Measurements from ENCODE around the gene PIK3R5.

The PIK3R5 gene

DNA sequence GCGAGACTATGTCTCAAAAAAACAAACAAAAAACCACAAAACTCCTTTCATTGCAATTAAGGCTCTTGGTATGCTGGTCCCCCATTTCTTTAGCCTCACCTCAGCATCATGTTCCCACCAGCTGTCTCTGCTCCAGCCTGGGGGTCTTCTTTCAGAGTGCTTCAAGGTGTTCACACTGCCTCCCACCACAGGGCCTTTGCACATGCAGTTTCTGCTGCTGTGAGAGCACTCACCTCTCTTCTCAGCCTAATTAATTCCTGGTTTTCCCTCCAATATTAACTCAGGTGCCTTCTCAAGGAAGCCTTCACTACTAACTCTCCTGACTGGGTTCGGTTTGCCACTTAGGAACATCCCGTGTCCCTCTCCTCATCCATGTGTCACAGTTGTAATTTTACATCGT is 82.2 kb downstream of the PIK3R5 start:
- H3K4me1 ChIP-seq (ENCODE audit: control insufficient read depth, insufficient read depth, low read length), result peaks cover 2% of the 10 kb centered on the region; the same call in 1 of the 2 replicates
- no CpG with 5 or more reads among the region's 4 CpGs for WGBS (ENCODE audit: insufficient coverage, insufficient read length)
- H3K27ac ChIP-seq (ENCODE audit: low read length), result no peak overlapping the region
- H3K4me3 ChIP-seq (ENCODE audit: low read length), result no peak overlapping the region
- no peaks in the 10 kb centered on the region for H3K36me3 ChIP-seq (ENCODE audit: control insufficient read depth, insufficient read depth, low read length)
- no peak for DNase-seq (ENCODE audit: low read depth, low spot score)
- no peaks in the 10 kb centered on the region for H3K9me3 ChIP-seq (ENCODE audit: control insufficient read depth, insufficient read depth, low read length)
- no peaks in the 10 kb centered on the region for H3K27me3 ChIP-seq (ENCODE audit: control insufficient read depth, insufficient read depth, low read length)

DNA sequence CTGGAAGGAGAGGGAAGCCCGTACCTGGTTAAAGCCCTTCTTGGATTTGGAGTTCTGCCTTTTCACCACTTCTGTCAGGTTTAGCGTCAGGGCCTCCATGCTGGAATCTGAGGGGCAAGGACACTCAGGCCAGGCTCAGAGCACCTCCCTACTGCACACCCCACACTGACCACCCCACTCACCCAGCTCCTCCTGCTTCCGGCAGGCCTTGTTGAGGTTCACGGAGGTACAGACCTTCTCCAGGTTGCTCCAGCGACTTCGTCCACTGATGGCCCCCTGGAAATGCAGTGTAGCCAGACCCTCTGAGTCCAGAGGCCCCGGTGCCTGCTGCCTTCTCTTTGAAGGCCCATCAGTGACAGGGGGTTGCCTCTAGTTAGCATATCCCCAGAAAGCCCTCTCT is 83.9 kb downstream of the PIK3R5 start:
- Histone ChIP-seq H3K27ac (ENCODE audit: low read length) (no peak overlapping the region), H3K36me3 (ENCODE audit: control insufficient read depth, insufficient read depth, low read length) (no peaks in the 10 kb centered on the region), H3K9me3 (ENCODE audit: control insufficient read depth, insufficient read depth, low read length) (no peaks in the 10 kb centered on the region), H3K4me3 (ENCODE audit: low read length) (no peak overlapping the region), H3K4me1 (ENCODE audit: control insufficient read depth, insufficient read depth, low read length) (no peaks in the 10 kb centered on the region), H3K27me3 (ENCODE audit: control insufficient read depth, insufficient read depth, low read length) (no peaks in the 10 kb centered on the region)
- no CpG with 5 or more reads among the region's 7 CpGs for WGBS (ENCODE audit: insufficient coverage, insufficient read length)
- no peak for DNase-seq (ENCODE audit: low read depth, low spot score)

DNA sequence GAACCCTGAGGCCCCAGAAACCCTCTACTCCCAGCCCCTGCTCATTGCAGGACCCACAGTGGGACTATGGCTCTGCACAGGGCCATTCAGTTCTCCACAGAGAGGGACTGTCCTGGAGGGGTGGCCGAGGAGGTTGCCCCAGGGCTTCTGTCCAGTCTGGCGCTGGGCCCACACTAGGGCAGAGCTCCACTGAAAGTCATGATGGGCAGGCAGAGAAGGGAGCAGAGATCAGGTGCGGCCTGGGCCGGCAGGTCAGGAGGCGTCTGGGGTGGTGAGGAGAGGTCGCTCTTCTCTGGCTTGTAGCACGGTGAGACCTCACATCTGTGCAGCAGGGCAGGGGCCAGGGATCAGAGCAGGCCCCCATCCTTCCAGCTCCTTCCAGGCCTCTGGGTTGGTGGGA is 85.0 kb downstream of the PIK3R5 start:
- H3K36me3 ChIP-seq (ENCODE audit: control insufficient read depth, insufficient read depth, low read length), result no peaks in the 10 kb centered on the region
- no peaks in the 10 kb centered on the region for H3K9me3 ChIP-seq (ENCODE audit: control insufficient read depth, insufficient read depth, low read length)
- DNase-seq (ENCODE audit: low read depth, low spot score), result no peak
- no peaks in the 10 kb centered on the region for H3K27me3 ChIP-seq (ENCODE audit: control insufficient read depth, insufficient read depth, low read length)
- no peaks in the 10 kb centered on the region for H3K4me1 ChIP-seq (ENCODE audit: control insufficient read depth, insufficient read depth, low read length)
- H3K4me3 ChIP-seq (ENCODE audit: low read length), result no peak overlapping the region
- no peak overlapping the region for H3K27ac ChIP-seq (ENCODE audit: low read length)
- WGBS (ENCODE audit: insufficient coverage, insufficient read length), result no CpG with 5 or more reads among the region's 7 CpGs

DNA sequence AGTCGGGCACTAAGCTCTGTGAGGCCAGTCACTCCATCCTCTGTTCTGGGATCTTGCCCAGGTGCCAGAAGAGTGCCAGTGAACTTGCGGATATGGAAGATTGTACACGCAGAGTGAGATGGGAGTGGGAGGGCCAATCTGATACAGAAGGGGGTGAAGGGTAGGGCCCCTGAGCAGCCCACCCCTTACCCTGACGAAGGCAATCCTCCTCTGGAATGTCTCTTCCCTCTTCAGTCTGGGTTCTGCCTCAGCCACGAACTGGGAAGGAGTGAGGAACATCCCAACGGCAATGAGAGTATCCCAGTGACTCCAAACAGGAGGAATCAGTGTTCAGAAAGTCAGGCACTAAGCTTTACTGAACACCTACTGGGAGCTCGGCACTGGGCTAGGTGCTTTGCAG is 86.1 kb downstream of the PIK3R5 start:
- Histone ChIP-seq H3K27me3 (ENCODE audit: control insufficient read depth, insufficient read depth, low read length) (no peaks in the 10 kb centered on the region), H3K4me1 (ENCODE audit: control insufficient read depth, insufficient read depth, low read length) (no peaks in the 10 kb centered on the region), H3K36me3 (ENCODE audit: control insufficient read depth, insufficient read depth, low read length) (no peaks in the 10 kb centered on the region), H3K9me3 (ENCODE audit: control insufficient read depth, insufficient read depth, low read length) (no peaks in the 10 kb centered on the region), H3K4me3 (ENCODE audit: low read length) (no peak overlapping the region; the same call in 1 of the 2 replicates), H3K27ac (ENCODE audit: low read length) (no peak overlapping the region)
- no peak for DNase-seq (ENCODE audit: low read depth, low spot score)
- WGBS (ENCODE audit: insufficient coverage, insufficient read length), result no CpG with 5 or more reads among the region's 7 CpGs

DNA sequence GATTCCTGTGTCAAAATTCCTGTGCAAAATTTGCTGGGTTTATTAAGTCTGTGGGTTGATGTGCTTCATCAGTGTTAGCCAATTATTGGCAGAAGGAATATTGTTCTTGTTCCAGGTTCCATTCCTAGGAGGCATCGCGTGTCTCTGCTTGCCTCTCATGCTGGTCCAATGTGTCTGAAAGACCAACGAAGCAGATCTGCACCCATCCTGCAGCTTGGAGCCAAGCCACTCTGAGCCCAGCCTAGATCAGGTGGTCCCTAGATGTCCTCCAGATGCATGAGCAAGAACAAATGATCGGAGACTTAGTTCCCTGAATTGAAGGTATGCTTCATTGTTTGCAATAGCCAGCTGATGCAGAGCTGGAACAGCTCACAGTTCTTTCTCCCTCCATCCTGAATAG is 87.5 kb downstream of the PIK3R5 start:
- H3K27me3 ChIP-seq (ENCODE audit: control insufficient read depth, insufficient read depth, low read length), result no peaks in the 10 kb centered on the region
- H3K27ac ChIP-seq (ENCODE audit: low read length), result no peak overlapping the region
- no peak overlapping the region for H3K4me3 ChIP-seq (ENCODE audit: low read length)
- DNase-seq (ENCODE audit: low read depth, low spot score), result no peak
- H3K36me3 ChIP-seq (ENCODE audit: control insufficient read depth, insufficient read depth, low read length), result no peaks in the 10 kb centered on the region
- H3K9me3 ChIP-seq (ENCODE audit: control insufficient read depth, insufficient read depth, low read length), result no peaks in the 10 kb centered on the region
- H3K4me1 ChIP-seq (ENCODE audit: control insufficient read depth, insufficient read depth, low read length), result no peaks in the 10 kb centered on the region; the same call in 1 of the 2 replicates
- no CpG with 5 or more reads among the region's 4 CpGs for WGBS (ENCODE audit: insufficient coverage, insufficient read length)

DNA sequence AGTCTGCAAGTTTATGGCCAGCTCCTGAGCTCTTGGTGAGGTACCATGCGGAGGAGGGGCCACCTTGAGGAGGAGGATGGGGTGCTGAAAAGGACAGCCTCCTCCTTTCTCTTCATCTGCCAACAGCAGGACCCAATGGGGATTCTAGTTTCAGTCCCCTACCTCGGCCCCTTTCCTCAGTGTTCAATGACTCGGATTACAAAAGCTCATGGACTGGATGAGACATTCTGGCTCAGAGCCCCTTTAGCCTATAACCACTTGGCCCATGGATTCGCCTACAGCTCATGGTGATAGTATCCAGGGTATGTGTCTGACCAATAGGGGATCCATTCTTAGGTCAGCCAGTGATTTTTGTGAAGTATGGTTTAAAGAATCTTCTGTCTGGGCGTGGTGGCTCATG is 89.5 kb downstream of the PIK3R5 start:
- WGBS (ENCODE audit: insufficient coverage, insufficient read length), result no CpG with 5 or more reads among the region's 5 CpGs
- Histone ChIP-seq H3K9me3 (ENCODE audit: control insufficient read depth, insufficient read depth, low read length) (no peaks in the 10 kb centered on the region), H3K36me3 (ENCODE audit: control insufficient read depth, insufficient read depth, low read length) (no peaks in the 10 kb centered on the region), H3K4me3 (ENCODE audit: low read length) (no peak overlapping the region), H3K4me1 (ENCODE audit: control insufficient read depth, insufficient read depth, low read length) (no peaks in the 10 kb centered on the region; the same call in 1 of the 2 replicates), H3K27ac (ENCODE audit: low read length) (no peak overlapping the region), H3K27me3 (ENCODE audit: control insufficient read depth, insufficient read depth, low read length) (no peaks in the 10 kb centered on the region)
- no peak for DNase-seq (ENCODE audit: low read depth, low spot score)

DNA sequence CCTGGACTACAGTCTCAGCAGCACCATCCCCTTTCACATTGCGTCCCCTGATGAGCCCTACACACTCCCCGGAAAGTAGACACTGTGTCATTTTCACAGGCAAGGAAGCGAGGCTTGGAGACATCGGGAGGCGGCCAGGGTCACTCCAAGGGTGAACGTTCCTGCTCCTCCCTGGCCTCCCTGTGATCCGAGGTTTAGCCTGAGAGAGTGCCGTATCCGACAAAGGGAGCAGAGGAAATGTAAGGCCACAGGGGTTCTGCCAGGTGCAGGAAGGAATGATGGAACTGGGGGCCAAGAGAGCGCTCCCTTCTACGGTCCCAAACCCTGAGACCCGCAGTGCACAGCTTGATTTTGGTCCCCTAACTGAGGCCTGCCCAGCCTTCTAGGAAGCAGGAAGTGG is 90.1 kb downstream of the PIK3R5 start:
- Histone ChIP-seq H3K27me3 (ENCODE audit: control insufficient read depth, insufficient read depth, low read length) (no peaks in the 10 kb centered on the region), H3K4me3 (ENCODE audit: low read length) (no peak overlapping the region), H3K27ac (ENCODE audit: low read length) (no peak overlapping the region), H3K36me3 (ENCODE audit: control insufficient read depth, insufficient read depth, low read length) (no peaks in the 10 kb centered on the region), H3K9me3 (ENCODE audit: control insufficient read depth, insufficient read depth, low read length) (no peaks in the 10 kb centered on the region), H3K4me1 (ENCODE audit: control insufficient read depth, insufficient read depth, low read length) (no peaks in the 10 kb centered on the region; the same call in 1 of the 2 replicates)
- WGBS (ENCODE audit: insufficient coverage, insufficient read length), result no CpG with 5 or more reads among the region's 12 CpGs
- DNase-seq (ENCODE audit: low read depth, low spot score), result no peak

DNA sequence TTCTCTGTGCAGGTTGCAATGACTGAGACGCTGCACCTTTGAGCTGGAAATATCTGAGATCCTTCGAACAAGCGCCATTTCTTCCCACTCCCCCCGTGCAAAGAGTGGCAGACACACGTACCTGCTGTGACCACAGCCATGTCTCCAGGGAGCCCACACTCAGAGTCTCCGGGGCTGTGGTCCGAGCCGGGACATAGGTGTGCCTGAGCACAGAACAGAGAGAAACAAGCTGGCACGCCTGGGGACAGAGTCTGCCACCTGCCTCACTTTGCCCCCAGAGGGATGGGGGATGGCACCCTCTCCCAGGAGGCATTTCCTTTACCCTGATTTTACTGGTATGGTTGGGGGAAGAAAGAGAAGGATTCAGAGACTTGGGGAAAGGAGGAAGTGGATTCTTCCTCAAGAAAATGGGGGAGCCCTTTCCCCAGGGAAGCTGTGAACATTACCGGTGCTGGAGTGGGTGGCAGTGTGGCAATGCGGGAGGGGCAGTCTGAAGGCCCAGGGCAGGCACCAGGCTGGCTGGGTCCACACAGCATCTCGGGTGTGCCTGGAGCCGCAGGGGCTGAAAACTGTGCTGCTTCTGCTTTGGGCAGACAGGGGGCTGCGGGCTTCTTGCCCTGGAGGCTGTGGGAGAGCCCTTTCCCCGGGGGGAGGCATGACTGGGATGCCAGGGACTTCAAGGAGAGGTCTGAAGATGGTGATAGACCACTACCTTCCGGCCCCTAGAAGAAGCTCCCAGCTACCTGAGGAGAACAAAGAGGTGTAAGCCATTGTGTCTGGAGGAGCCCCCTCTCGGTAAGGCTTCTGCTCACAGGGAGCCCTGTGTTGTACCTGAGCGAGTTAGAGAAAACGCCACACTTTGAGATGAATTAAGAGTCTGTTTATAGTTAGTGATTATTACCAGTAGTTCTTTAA is 91.4 kb downstream of the PIK3R5 start:
- H3K36me3 ChIP-seq (ENCODE audit: control insufficient read depth, insufficient read depth, low read length), result no peaks in the 10 kb centered on the region
- H3K4me3 ChIP-seq (ENCODE audit: low read length), result no peak overlapping the region
- no peaks in the 10 kb centered on the region for H3K9me3 ChIP-seq (ENCODE audit: control insufficient read depth, insufficient read depth, low read length)
- H3K4me1 ChIP-seq (ENCODE audit: control insufficient read depth, insufficient read depth, low read length), result no peaks in the 10 kb centered on the region; the same call in 1 of the 2 replicates
- WGBS (ENCODE audit: insufficient coverage, insufficient read length), result no CpG with 5 or more reads among the region's 19 CpGs
- no peak overlapping the region for H3K27ac ChIP-seq (ENCODE audit: low read length)
- no peak for DNase-seq (ENCODE audit: low read depth, low spot score)
- no peaks in the 10 kb centered on the region for H3K27me3 ChIP-seq (ENCODE audit: control insufficient read depth, insufficient read depth, low read length)

DNA sequence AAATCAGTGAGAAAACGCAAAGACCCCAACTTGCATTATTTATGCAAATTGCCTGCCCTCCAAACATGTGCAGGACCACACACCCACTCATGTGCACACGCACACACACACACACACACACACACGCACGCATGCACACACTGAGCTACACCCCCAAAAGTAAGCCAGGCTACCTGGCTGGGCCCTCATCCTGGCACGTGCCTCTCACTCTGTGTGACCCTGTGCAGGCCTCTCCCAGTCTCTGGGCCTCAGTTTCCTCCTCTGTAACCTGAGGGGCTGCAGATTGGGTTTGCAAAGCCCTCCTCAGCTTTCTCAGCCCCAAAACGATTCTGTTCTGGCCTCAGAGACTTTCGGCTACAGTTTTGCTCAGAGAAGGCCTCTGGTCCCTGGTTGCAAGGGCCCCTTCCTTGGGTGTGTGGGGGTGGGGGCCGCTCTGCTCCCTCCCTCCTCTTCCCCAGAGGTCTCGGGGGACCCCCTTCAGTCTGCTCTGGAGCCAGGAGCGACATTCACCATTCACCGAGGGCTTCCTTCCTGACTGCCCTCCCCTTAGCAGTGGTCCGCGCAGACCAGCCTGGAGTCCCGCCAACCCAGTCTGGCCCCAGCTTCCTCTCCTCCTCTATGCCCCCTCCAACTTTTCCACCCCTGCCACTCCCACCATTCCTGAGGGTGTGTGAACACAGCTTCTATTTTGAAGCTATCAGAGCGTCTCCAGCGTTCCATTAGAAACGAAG is 92.6 kb downstream of the PIK3R5 start:
- no peak overlapping the region for H3K27ac ChIP-seq (ENCODE audit: low read length)
- WGBS (ENCODE audit: insufficient coverage, insufficient read length), result no CpG with 5 or more reads among the region's 17 CpGs
- no peak overlapping the region for H3K4me3 ChIP-seq (ENCODE audit: low read length)

DNA sequence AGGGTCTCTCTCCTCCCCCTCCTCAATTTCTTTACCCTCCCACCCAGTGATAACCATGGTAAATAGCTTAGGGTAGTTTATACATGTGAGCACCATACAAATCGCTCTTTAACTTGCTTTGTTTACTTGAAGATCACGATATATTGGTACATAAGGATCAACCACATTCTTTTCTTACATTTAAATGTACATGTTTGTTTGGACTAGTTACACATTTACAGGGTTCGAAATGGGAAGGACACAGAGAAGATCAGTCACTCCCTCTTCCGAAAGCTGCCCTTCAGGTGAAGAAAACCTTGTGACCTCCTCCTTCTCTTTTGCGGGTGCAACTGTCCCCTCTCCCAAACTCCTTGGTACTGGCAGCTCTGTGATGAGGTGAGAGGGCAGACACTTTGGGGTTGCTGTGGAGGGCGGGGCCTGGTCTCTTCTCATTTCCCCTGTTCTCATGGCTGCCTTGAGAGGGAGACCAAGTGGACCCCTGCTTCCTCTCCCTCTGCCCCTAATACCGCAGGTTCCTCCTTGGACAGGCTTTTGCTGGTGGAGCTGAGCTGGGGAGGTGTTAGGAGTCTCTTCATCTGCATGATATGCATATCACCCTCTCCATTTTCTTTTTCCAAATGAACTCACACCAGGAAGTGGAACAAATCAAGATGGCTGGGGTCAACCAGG is 93.3 kb downstream of the PIK3R5 start:
- H3K36me3 ChIP-seq (ENCODE audit: control insufficient read depth, insufficient read depth, low read length), result no peaks in the 10 kb centered on the region
- DNase-seq (ENCODE audit: low read depth, low spot score), result no peak
- no peak overlapping the region for H3K27ac ChIP-seq (ENCODE audit: low read length)
- no peak overlapping the region for H3K4me3 ChIP-seq (ENCODE audit: low read length)
- H3K27me3 ChIP-seq (ENCODE audit: control insufficient read depth, insufficient read depth, low read length), result no peaks in the 10 kb centered on the region
- no peaks in the 10 kb centered on the region for H3K9me3 ChIP-seq (ENCODE audit: control insufficient read depth, insufficient read depth, low read length)
- no CpG with 5 or more reads among the region's 7 CpGs for WGBS (ENCODE audit: insufficient coverage, insufficient read length)
- H3K4me1 ChIP-seq (ENCODE audit: control insufficient read depth, insufficient read depth, low read length), result no peaks in the 10 kb centered on the region; the same call in 1 of the 2 replicates

More for the DNA sequence above, 92.6 kb downstream of the PIK3R5 start:
- Histone ChIP-seq H3K4me1 (ENCODE audit: control insufficient read depth, insufficient read depth, low read length) (no peaks in the 10 kb centered on the region; the same call in 1 of the 2 replicates), H3K9me3 (ENCODE audit: control insufficient read depth, insufficient read depth, low read length) (no peaks in the 10 kb centered on the region), H3K27me3 (ENCODE audit: control insufficient read depth, insufficient read depth, low read length) (no peaks in the 10 kb centered on the region), H3K36me3 (ENCODE audit: control insufficient read depth, insufficient read depth, low read length) (no peaks in the 10 kb centered on the region)
- DNase-seq (ENCODE audit: low read depth, low spot score), result no peak

All from iPS DF 6.9 (cell line).